Activated T-cell treated with anti-CD3 and anti-CD28 coated beads for 24 hours (primary cell): ENCODE measurements around the gene COASY.
"Not testable (repeated sequence)": the region's sequence is repeated elsewhere in the genome, so short reads cannot be mapped to it uniquely, and the experiment has no call there.

ENCODE experiments used
- DNase-seq: peaks from one replicate; pipeline ENCODE4 v3.0.0-alpha.2; 2020; ENCODE audit warnings: low read depth

Gene COASY

GRCh38 chr17:42553161-42553818 is 8.7 kb upstream of the COASY start:
- DNase-seq, result no peak

- DNase-seq, result no peak
Measured at GRCh38 chr17:42553866-42554249, 8.1 kb upstream of the COASY start.

GRCh38 chr17:42554250-42555121 is 7.5 kb upstream of the COASY start:
- peak; percentile 73 for DNase-seq

GRCh38 chr17:42555122-42555622 is 6.8 kb upstream of the COASY start:
- no peak for DNase-seq

DNA sequence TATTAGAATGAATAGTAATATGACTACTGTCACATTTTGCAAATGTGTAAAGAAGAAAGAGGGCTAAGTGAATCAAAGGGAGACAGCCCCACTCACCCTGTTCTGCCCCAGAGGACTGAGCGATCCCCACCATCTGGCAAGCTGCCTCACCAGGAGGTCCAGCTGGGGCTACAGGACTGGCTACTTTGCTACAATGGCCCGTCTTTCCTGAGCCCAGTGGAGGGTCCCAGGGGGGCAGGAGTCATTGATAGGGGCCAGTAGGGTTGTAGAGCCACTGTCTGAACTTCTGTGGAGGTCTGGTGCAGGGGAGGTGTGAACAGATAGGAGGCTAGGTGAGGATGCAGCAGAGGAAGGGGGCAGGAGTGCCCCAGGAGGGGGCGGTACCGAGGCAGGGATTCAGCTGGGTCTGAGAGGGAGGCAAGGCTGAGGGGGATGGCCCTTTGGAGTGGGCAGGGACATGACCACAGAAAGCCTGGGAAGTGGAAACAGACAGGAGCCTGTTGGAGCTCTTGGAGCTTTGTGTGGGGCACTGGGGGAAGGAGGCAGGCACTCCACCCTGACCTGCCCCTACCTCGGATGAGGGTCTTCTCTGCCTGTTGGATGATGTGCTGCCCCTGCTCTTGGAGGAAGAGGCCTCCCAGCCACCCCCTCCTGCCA is 5.9 kb upstream of the COASY start:
- DNase-seq, result not testable (repeated sequence)

GRCh38 chr17:42559075-42559474 is 2.9 kb upstream of the COASY start:
- DNase-seq, result no peak

DNA sequence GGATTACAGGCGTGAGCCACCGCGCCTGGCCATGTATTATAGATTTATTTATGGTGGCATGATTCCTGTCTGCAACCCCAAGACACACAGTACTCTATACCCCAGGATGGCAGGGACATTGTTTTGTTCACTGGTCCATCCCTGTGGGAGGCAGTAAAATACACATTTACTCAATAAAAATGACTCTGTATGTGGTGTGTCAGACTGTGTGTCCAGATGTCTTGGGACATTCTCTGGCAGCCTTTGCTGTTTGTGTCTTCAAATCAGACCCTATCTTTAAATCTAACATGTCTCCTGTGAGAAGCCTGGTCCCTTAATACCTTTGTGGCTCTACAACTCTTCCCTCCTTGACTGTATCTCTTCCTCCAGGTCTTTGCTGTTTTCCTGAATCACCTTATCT is 1.7 kb upstream of the COASY start:
- DNase-seq, result no peak

DNA sequence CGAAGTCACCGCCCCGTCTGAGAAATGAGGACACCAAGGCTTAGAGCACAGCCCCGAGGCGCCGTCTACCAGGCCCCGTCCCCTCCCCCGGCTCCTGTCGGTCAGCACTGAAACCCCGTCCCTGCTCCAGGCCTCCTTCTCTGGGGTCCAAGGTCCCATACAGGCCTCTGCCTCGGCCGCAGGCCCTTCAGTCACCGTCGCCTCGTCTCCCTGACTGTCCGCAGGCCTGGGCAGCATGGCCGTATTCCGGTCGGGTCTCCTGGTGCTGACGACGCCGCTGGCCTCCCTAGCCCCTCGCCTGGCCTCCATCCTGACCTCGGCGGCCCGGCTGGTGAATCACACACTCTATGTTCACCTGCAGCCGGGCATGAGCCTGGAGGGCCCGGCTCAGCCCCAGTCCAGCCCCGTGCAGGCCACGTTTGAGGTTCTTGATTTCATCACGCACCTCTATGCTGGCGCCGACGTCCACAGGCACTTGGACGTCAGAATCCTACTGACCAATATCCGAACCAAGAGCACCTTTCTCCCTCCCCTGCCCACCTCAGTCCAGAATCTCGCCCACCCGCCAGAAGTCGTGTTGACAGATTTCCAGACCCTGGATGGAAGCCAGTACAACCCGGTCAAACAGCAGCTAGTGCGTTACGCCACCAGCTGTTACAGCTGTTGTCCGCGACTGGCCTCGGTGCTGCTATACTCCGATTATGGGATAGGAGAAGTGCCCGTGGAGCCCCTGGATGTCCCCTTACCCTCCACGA is 617 bp downstream of the COASY start:
- DNase-seq, result no peak

GRCh38 chr17:42563143-42563509 is 1.2 kb downstream of the COASY start:
- DNase-seq, result no peak

DNA sequence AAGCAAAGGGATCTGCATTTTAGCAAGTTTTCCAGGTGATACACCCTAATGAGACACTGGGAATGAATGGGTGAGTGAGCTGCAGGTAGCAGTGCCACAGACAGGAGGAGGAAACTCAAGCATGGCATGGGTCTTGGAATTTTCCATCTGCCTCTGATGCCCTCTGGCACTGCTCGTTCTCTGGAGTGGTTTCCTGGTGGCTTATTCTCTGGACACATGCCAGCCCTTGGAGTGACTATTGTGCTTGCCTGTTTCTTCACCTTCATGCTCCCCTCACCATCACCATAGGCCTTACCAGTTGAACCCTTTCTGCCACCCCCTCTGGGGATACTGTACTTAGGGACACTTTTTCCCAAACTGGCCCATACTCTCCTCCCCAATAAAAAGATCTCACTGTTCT is 1.6 kb downstream of the COASY start:
- DNase-seq, result no peak

DNA sequence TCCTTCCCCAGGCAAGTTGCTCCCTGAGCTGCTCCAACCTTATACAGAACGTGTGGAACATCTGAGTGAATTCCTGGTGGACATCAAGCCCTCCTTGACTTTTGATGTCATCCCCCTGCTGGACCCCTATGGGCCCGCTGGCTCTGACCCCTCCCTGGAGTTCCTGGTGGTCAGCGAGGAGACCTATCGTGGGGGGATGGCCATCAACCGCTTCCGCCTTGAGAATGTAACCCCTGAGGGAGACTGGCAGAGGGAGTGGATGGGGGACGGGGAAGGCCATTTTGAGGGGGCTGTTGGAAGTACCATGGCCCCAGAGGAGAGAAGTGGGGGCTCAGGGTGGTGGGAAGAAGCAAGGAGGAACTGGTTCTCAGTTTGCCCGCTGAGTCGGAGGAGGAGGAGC is 2.0 kb downstream of the COASY start:
- no peak for DNase-seq

GRCh38 chr17:42564815-42565522 is 3.0 kb downstream of the COASY start:
- DNase-seq, result no peak

- no peak for DNase-seq
Measured at GRCh38 chr17:42565523-42566214, 3.7 kb downstream of the COASY start.

- DNase-seq, result no peak
Measured at GRCh38 chr17:42566215-42566882, 4.4 kb downstream of the COASY start.

DNA sequence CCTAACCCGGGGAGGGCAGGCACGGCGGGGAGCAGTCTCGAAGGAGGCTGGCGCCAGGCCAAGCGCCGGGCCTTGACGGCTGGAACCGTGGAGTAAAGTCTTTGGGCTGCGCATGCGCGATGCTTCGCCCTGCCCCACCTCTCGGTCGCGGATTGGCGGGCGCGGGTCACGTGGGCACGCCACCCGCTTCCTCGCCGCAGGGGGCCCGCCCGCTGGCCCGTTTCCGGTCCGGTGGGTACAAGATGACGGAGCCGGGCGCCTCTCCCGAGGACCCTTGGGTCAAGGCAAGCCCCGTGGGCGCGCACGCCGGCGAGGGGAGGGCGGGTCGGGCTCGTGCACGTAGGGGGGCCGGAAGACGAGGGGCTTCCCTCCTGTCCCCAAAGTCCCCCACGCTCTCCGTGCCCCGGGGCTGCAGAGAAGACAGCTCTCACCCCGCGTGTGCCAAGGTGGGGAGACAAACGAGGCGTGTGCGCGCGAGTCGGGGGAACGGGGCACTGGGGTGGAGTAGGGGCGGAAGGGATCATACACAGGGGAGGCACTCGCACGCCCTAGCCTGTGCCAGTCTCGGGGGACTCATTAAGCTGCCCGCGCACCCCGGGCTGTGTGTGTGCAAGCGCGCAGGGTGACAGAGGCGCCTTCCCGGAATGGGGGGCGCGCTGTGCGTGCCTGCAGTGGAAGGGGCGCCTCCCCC is 5.1 kb downstream of the COASY start, which contains the start of gene MLX:
TSS of gene MLX (plus strand) at position 218 of the 691 bp plus-strand sequence. CDS start at position 243, 25 bp downstream.
- peak; percentile 89 for DNase-seq

DNA sequence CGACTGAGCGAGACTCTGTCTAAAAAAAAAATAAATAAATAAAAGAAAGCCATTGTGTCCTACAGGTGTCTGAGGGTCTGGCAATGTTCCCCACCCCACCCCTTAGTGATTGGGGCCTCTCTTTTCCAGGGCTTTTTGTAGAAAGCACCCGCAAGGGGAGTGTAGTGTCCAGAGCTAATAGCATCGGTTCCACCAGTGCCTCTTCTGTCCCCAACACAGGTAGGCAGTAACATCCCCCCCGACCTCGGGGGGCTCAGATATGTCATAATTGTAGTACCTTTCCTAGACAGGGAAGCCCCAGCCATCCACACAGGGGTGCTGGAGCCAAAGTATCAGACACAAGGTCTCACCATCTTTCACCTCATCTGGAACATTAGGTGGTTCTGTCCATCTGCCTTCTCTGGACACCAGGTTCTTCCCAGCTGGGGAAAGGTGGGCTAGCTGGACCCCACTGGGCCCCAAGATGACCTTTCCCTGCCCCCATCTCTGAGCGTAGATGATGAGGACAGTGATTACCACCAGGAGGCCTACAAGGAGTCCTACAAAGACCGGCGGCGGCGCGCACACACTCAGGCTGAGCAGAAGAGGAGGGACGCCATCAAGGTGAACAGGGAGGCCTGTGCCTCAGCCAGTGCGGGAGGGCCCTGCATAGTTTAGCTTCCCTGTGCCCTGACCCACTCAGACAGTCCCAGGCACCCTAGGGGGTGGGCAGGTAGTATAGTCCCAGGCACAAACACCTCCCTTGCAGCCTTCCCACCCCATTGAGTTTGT is 6.6 kb downstream of the COASY start:
- DNase-seq, result no peak

DNA sequence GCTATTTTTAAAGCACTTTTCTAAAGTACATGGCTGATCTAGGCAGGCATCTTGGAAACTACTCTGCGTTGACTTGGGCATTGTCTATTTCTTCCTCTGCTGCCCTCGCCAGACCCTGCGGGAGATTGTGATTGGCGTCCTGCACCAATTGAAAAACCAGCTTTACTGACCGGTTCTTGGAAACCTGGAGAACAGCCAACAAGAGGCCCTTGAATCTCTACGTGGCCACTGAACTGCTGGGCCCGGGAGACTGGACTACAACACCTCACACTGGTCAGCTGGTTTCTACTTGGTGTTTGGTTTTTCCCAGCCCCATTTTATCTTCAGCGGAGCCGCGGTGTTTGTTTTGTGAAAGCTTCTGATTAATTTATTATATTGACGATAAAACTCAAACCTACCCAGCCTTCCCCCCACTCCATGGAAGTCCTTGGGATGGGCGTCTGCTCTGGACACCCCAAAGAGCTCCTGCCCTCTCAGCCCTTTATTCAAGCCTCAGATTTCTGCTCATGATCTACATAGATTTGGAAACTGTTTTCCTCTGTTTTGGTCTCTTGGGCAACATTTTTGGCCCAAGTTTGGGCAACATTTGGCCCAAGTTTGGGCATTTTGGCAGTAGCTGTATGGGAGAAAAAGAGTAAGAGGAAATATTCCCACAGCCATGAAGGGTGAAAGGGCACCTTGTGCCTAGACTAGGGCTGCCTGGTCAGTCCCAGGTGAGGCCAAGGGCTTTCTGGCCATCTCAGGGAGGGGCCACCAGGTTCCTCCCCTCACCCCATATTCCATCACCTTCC is 9.7 kb downstream of the COASY start:
- DNase-seq, result no peak

DNA sequence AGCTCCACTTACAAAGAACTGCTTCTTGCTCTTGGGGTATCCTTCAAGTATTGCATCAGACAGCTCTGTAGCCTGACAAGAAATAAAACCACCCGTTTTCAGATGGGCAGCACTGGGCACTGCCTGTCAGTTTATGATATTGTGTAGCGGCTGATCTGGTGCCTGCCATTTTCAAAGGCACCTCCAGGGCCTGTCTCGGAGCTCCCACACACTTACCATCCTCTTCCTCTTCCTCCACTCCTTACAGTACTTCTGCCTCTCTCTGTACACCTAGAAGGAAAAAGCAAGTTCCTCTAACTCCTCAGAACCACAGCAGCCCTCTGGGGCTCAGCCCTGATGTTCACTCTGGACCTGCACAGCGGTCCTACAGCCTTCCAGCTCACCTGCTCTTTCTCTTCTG is 11.1 kb downstream of the COASY start:
- DNase-seq, result no peak
